ENCODE data around the gene NANS. TPM values are rescaled to one million over a fixed set of nuclear protein-coding genes. Genes with fewer than 3 reads are reported as not detected.

The NANS gene
- total and polyA plus RNA-seq, 10 of the 15 experiments (the other 5 are each of a cell fraction or from before 2014, with no cell fraction given): 21.0 to 126 (median 52.3) TPM

DNA sequence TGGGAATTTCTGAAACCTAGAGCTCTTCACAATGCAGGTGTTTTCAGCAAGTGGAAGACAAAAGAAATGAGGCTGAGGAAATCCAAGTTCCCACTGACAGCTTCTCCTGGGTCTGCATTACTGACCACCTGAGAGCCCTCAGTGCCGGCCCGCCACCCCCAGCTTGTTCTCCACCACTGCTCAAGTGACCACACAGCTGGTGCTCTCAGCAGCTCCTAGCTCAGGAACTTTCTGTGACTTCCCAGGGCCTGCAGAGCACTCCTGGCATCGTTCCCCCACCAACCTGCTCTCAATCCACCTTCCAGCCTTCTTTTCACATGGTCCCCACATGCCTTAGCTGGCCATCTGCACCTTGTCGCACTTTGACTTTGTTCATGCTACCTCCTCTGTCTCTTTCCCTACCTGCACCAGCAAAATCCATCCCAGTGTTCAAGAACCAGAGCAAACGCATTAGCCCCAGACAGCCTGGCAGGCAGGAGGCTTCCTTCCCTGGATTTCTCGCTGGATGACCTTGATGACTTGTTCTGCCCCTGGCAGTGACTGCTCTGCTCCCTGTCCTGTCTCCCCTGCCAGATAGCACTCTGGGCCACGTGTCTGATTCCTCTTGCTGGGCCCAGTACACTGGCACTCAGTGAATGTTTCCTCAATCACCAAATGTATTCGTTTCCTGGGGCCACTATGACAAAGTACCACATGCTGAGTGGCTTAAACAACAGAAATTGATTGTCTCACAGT, 35.1 kb upstream of the NANS start:
- WGBS (ENCODE audit: insufficient coverage, insufficient replicate concordance, low lambda C conversion rate, missing lambda C conversion rate): 78% methylated on average over 8 of the region's 8 CpGs
- Histone ChIP-seq H3K27me3 (replicated peaks in 1 of 2; ENCODE audit: control insufficient read depth in 2 of 2, insufficient read depth in 2 of 2, low read length in 1 of 2) (no peaks in the 10 kb centered on the region), H3K9ac (ENCODE audit: control insufficient read depth, insufficient read depth, low read length) (no peak overlapping the region), H3K4me2 (ENCODE audit: control insufficient read depth, insufficient read depth) (no peak overlapping the region), H2AFZ (ENCODE audit: control insufficient read depth, low read depth, low read length) (no peak overlapping the region), H3K9me3 (replicated peaks; ENCODE audit: control insufficient read depth, insufficient read depth, low read length) (no peaks in the 10 kb centered on the region), H3K79me2 (ENCODE audit: control insufficient read depth, insufficient read depth, low read length) (no peaks in the 10 kb centered on the region), H4K20me1 (ENCODE audit: control insufficient read depth, insufficient read depth) (no peaks in the 10 kb centered on the region), H3K4me3 (no peak overlapping the region), H3K4me1 (ENCODE audit: control insufficient read depth, insufficient read depth, low read length) (no peaks in the 10 kb centered on the region), H3K36me3 (ENCODE audit: control insufficient read depth in 2 of 2, insufficient read depth in 2 of 2, low read length in 1 of 2) (peaks cover 11% of the 10 kb centered on the region in 2 experiments), H3K27ac (ENCODE audit: control insufficient read depth, insufficient read depth) (no peak overlapping the region)
- in situ Hi-C loops (cut with MboI): no loop called here
- intact Hi-C loops (cut with micrococcal nuclease; ENCODE audit: unreplicated experiment): no loop called here
- ATAC-seq (no peak), FAIRE-seq (no peak), DNase-seq (ENCODE audit: low read depth, low spot score) (no peak)
- ChIA-PET CTCF (no interaction called here), POLR2A (interaction anchor here (0.6 kb wide), 1 partner anchor 229 kb away, joined by 3 read pairs; no protein-coding TSS in a partner anchor), RAD21 (ENCODE audit: unreplicated experiment) (no interaction called here), SMC1A (ENCODE audit: uncharacterized antibody, unreplicated experiment) (interaction anchor here (0.9 to 1.5 kb wide), 5 partner anchors 11 to 35 kb away, joined by 3 to 8 read pairs (median 4); no protein-coding TSS in a partner anchor)
- BruUV-seq (replicated peaks): no TSS peak
- TF ChIP-seq BCL11A (IDR thresholded peaks at IDR 0.05; ENCODE audit: low read depth, low read length): no peak
- TF ChIP-seq RBBP5 (conservative IDR thresholded peaks at IDR 0.05): no peak
- no peak for TF ChIP-seq HDAC6 (IDR thresholded peaks at IDR 0.05; ENCODE audit: unreplicated experiment)
- no peak for TF ChIP-seq RFX5 (IDR thresholded peaks at IDR 0.05; ENCODE audit: low read depth, low read length)
- TF ChIP-seq MYB (IDR thresholded peaks at IDR 0.05; ENCODE audit: borderline replicate concordance, low read depth, low read length): no peak
- no peak for TF ChIP-seq SUZ12 (IDR thresholded peaks at IDR 0.05; ENCODE audit: unreplicated experiment)
- TF ChIP-seq STAT1 (conservative IDR thresholded peaks at IDR 0.05): no peak
- TF ChIP-seq, protein P1, sequence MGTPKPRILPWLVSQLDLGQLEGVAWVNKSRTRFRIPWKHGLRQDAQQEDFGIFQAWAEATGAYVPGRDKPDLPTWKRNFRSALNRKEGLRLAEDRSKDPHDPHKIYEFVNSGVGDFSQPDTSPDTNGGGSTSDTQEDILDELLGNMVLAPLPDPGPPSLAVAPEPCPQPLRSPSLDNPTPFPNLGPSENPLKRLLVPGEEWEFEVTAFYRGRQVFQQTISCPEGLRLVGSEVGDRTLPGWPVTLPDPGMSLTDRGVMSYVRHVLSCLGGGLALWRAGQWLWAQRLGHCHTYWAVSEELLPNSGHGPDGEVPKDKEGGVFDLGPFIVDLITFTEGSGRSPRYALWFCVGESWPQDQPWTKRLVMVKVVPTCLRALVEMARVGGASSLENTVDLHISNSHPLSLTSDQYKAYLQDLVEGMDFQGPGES (IDR thresholded peaks at IDR 0.05): no peak
- TF ChIP-seq ZNF217 (IDR thresholded peaks at IDR 0.05): no peak
- TF ChIP-seq, protein P2, sequence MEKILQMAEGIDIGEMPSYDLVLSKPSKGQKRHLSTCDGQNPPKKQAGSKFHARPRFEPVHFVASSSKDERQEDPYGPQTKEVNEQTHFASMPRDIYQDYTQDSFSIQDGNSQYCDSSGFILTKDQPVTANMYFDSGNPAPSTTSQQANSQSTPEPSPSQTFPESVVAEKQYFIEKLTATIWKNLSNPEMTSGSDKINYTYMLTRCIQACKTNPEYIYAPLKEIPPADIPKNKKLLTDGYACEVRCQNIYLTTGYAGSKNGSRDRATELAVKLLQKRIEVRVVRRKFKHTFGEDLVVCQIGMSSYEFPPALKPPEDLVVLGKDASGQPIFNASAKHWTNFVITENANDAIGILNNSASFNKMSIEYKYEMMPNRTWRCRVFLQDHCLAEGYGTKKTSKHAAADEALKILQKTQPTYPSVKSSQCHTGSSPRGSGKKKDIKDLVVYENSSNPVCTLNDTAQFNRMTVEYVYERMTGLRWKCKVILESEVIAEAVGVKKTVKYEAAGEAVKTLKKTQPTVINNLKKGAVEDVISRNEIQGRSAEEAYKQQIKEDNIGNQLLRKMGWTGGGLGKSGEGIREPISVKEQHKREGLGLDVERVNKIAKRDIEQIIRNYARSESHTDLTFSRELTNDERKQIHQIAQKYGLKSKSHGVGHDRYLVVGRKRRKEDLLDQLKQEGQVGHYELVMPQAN (conservative IDR thresholded peaks at IDR 0.05): no peak
- TF ChIP-seq CBX5 (IDR thresholded peaks at IDR 0.05; ENCODE audit: low read depth): no peak
- TF ChIP-seq, protein P3, sequence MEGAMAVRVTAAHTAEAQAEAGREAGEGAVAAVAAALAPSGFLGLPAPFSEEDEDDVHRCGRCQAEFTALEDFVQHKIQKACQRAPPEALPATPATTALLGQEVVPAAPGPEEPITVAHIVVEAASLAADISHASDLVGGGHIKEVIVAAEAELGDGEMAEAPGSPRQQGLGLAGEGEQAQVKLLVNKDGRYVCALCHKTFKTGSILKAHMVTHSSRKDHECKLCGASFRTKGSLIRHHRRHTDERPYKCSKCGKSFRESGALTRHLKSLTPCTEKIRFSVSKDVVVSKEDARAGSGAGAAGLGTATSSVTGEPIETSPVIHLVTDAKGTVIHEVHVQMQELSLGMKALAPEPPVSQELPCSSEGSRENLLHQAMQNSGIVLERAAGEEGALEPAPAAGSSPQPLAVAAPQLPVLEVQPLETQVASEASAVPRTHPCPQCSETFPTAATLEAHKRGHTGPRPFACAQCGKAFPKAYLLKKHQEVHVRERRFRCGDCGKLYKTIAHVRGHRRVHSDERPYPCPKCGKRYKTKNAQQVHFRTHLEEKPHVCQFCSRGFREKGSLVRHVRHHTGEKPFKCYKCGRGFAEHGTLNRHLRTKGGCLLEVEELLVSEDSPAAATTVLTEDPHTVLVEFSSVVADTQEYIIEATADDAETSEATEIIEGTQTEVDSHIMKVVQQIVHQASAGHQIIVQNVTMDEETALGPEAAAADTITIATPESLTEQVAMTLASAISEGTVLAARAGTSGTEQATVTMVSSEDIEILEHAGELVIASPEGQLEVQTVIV (IDR thresholded peaks at IDR 0.05; ENCODE audit: borderline replicate concordance, partially characterized antibody): no peak
- TF ChIP-seq CHD1 (IDR thresholded peaks at IDR 0.05; ENCODE audit: low read depth, low read length): no peak
- TF ChIP-seq ZNF274 (IDR thresholded peaks at IDR 0.05; ENCODE audit: insufficient read depth, insufficient read length): no peak
- TF ChIP-seq, protein P4, sequence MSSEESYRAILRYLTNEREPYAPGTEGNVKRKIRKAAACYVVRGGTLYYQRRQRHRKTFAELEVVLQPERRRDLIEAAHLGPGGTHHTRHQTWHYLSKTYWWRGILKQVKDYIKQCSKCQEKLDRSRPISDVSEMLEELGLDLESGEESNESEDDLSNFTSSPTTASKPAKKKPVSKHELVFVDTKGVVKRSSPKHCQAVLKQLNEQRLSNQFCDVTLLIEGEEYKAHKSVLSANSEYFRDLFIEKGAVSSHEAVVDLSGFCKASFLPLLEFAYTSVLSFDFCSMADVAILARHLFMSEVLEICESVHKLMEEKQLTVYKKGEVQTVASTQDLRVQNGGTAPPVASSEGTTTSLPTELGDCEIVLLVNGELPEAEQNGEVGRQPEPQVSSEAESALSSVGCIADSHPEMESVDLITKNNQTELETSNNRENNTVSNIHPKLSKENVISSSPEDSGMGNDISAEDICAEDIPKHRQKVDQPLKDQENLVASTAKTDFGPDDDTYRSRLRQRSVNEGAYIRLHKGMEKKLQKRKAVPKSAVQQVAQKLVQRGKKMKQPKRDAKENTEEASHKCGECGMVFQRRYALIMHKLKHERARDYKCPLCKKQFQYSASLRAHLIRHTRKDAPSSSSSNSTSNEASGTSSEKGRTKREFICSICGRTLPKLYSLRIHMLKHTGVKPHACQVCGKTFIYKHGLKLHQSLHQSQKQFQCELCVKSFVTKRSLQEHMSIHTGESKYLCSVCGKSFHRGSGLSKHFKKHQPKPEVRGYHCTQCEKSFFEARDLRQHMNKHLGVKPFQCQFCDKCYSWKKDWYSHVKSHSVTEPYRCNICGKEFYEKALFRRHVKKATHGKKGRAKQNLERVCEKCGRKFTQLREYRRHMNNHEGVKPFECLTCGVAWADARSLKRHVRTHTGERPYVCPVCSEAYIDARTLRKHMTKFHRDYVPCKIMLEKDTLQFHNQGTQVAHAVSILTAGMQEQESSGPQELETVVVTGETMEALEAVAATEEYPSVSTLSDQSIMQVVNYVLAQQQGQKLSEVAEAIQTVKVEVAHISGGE (CRISPR knock-in tag; IDR thresholded peaks at IDR 0.05): no peak
- no peak for TF ChIP-seq KAT2A (conservative IDR thresholded peaks at IDR 0.05; ENCODE audit: control insufficient read depth, low read depth, low read length)

Measured in GM12878 (cell line).